Neural progenitor cell (in vitro differentiated cells): ENCODE measurements around the gene KIF21B.

Experiments
- EZH2 ChIP-seq: fragments of 200-600 bp; sonication (generic); IDR thresholded peaks from 2 replicates; pipeline ENCODE4 v1.6.1; 2017; ENCODE audit warnings: antibody characterized with exemption, mild to moderate bottlenecking, moderate library complexity
- EZH2phosphoT487 ChIP-seq: fragments of 200-600 bp; sonication (generic); IDR thresholded peaks from 2 replicates; pipeline ENCODE4 v1.6.1; 2017; ENCODE audit warnings: antibody characterized with exemption
- TF ChIP-seq, protein P1 (sequence below): fragments of 200-600 bp; sonication (generic); IDR thresholded peaks from 2 replicates; pipeline ENCODE4 v1.5.1; 2017; ENCODE audit warnings: antibody characterized with exemption, mild to moderate bottlenecking

GRCh38 chr1:201014816-201015200, 8.7 kb downstream of the KIF21B start:
- TF ChIP-seq, protein P1, sequence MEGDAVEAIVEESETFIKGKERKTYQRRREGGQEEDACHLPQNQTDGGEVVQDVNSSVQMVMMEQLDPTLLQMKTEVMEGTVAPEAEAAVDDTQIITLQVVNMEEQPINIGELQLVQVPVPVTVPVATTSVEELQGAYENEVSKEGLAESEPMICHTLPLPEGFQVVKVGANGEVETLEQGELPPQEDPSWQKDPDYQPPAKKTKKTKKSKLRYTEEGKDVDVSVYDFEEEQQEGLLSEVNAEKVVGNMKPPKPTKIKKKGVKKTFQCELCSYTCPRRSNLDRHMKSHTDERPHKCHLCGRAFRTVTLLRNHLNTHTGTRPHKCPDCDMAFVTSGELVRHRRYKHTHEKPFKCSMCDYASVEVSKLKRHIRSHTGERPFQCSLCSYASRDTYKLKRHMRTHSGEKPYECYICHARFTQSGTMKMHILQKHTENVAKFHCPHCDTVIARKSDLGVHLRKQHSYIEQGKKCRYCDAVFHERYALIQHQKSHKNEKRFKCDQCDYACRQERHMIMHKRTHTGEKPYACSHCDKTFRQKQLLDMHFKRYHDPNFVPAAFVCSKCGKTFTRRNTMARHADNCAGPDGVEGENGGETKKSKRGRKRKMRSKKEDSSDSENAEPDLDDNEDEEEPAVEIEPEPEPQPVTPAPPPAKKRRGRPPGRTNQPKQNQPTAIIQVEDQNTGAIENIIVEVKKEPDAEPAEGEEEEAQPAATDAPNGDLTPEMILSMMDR = no peak
- TF ChIP-seq EZH2 (no peak), EZH2phosphoT487 (no peak)
